HCT116 (cell line): ENCODE data around the gene RAMP3. TPM values are rescaled to one million over a fixed set of nuclear protein-coding genes. Genes with fewer than 3 reads are reported as not detected.

ENCODE experiments used
- ATAC-seq: fragments of 200-7000 bp; cut with Tn5 transposase; 2 replicates; pipeline ENCODE4 v1.9.1; 2020; ENCODE audit warnings: mild to moderate bottlenecking, moderate library complexity
- BruUV-seq: library from RNA; stranded (reverse); fragments of 400-500 nt; replicated peaks from 2 replicates; lab custom pipeline; 2021; lab: Mats Ljungman, UMichigan
- CTCF ChIA-PET: fragments of 300-600 bp; sonication (Branson Sonifier 250); formaldehyde crosslinking; loops from one replicate; lab custom pipeline; 2021; ENCODE audit warnings: antibody characterized with exemption; lab: Charles Lee
- POLR2A ChIA-PET: fragments of 300-600, 350-600 bp; sonication (Branson Sonifier 250); formaldehyde crosslinking; loops from one replicate; lab custom pipeline; 2021; ENCODE audit warnings: antibody characterized with exemption; lab: Charles Lee
- RAD21 ChIA-PET, 2 experiments: fragments of 300-600 bp; sonication (Branson Sonifier 250); formaldehyde crosslinking; loops; one replicate each; lab custom pipeline; 2023; ENCODE audit warnings: low total read pairs in 2 of 2; ENCODE audit not compliant: uncharacterized antibody in 2 of 2, unreplicated experiment in 2 of 2, low non-redundant PET in 1 of 2; lab: Charles Lee
- DNase-seq: peaks from one replicate; pipeline ENCODE4 v3.0.0-alpha.2; 2010; ENCODE audit warnings: low read depth, low spot score
- H2AFZ ChIP-seq: fragments of 200-600 bp; shearing (Covaris generic), sonication (generic); 2 replicates; pipeline ENCODE4 v1.6.1; 2017; ENCODE audit warnings: low read depth, mixed run types, mixed read lengths, antibody characterized with exemption, low read length; ENCODE audit not compliant: poor library complexity, severe bottlenecking
- H3K27ac ChIP-seq: 2 replicates; pipeline ENCODE4 v1.5.1; 2012; ENCODE audit warnings: low read depth, low read length
- H3K27me3 ChIP-seq: fragments of 200-600 bp; sonication (generic); 2 replicates; pipeline ENCODE4 v1.6.1; 2016; ENCODE audit warnings: mixed run types, low read length, mixed read lengths; ENCODE audit not compliant: insufficient read depth
- H3K36me3 ChIP-seq, 2 experiments: fragments of 200-500 bp in 1 of 2; fragments of 200-600 bp in 1 of 2; sonication (Bioruptor generic) in 1 of 2; sonication (generic) in 1 of 2; 2 replicates each; pipeline versions ENCODE4 v1.5.1 to v1.6.1; 2014 to 2016; ENCODE audit warnings: low read length in 2 of 2, inconsistent platforms in 1 of 2, mixed read lengths in 1 of 2, mixed run types in 1 of 2; ENCODE audit not compliant: insufficient read depth in 2 of 2, control insufficient read depth in 1 of 2
- H3K4me1 ChIP-seq, 2 experiments: fragments of 200-600 bp in 1 of 2; sonication (generic) in 1 of 2; 2 replicates each; pipeline versions ENCODE4 v1.5.1 to v1.6.1; 2012 to 2017; ENCODE audit warnings: low read length in 2 of 2, inconsistent platforms in 1 of 2, mild to moderate bottlenecking in 1 of 2, mixed read lengths in 1 of 2, mixed run types in 1 of 2, moderate library complexity in 1 of 2; ENCODE audit not compliant: insufficient read depth in 2 of 2, control insufficient read depth in 1 of 2
- H3K4me2 ChIP-seq: fragments of 200-600 bp; sonication (generic); 2 replicates; pipeline ENCODE4 v1.6.1; 2017; ENCODE audit warnings: mixed run types, low read length, mixed read lengths
- H3K4me3 ChIP-seq, 2 experiments: fragments of 200-600 bp in 1 of 2; sonication (generic) in 1 of 2; replicated peaks in 1 of 2; 2 replicates each; pipeline ENCODE4 v1.5.1; 2011 to 2016; ENCODE audit warnings: low read length in 2 of 2, control low read depth in 1 of 2, low read depth in 1 of 2, mild to moderate bottlenecking in 1 of 2, mixed read lengths in 1 of 2, mixed run types in 1 of 2
- H3K79me2 ChIP-seq: fragments of 200-600 bp; sonication (generic); 2 replicates; pipeline ENCODE4 v1.6.1; 2017; ENCODE audit warnings: mild to moderate bottlenecking, mixed run types, low read length, moderate library complexity, mixed read lengths; ENCODE audit not compliant: insufficient read depth
- H3K9ac ChIP-seq: fragments of 200-600 bp; sonication (generic); 2 replicates; pipeline ENCODE4 v1.6.1; 2016; ENCODE audit warnings: low read length, mixed read lengths
- H3K9me2 ChIP-seq: fragments of 200-600 bp; sonication (generic), shearing (Covaris generic); 2 replicates; pipeline ENCODE4 v1.6.1; 2017; ENCODE audit warnings: mixed run types, mild to moderate bottlenecking, moderate library complexity; ENCODE audit not compliant: insufficient read depth
- H3K9me3 ChIP-seq, 2 experiments: fragments of 200-500 bp in 1 of 2; fragments of 200-600 bp in 1 of 2; sonication (Bioruptor generic) in 1 of 2; sonication (generic) in 1 of 2; 2 replicates each; pipeline ENCODE4 v1.6.1; 2014 to 2017; ENCODE audit warnings: low read length in 2 of 2, mixed read lengths in 2 of 2, inconsistent platforms in 1 of 2, low read depth in 1 of 2, mild to moderate bottlenecking in 1 of 2, mixed run types in 1 of 2, moderate library complexity in 1 of 2; ENCODE audit not compliant: control insufficient read depth in 1 of 2, insufficient read depth in 1 of 2
- H4K20me1 ChIP-seq: fragments of 200-600 bp; sonication (generic), shearing (Covaris generic); 2 replicates; pipeline ENCODE4 v1.6.1; 2017; ENCODE audit warnings: mixed run types, mild to moderate bottlenecking, moderate library complexity; ENCODE audit not compliant: insufficient read depth
- CBX3 ChIP-seq: IDR thresholded peaks from 2 replicates; pipeline ENCODE4 v1.6.1; 2012; ENCODE audit warnings: low read depth
- EGR1 ChIP-seq: IDR thresholded peaks from 2 replicates; pipeline ENCODE4 v1.6.1; 2012; ENCODE audit warnings: low read depth
- ELF1 ChIP-seq: IDR thresholded peaks from 2 replicates; pipeline ENCODE4 v1.6.1; 2012; ENCODE audit warnings: low read depth, borderline replicate concordance
- RAD21 ChIP-seq: IDR thresholded peaks from 2 replicates; pipeline ENCODE4 v1.6.1; 2012; ENCODE audit warnings: low read depth, mild to moderate bottlenecking
- SIN3A ChIP-seq: IDR thresholded peaks from 2 replicates; pipeline ENCODE4 v1.6.1; 2012; ENCODE audit warnings: low read depth
- TCF7L2 ChIP-seq: IDR thresholded peaks from 2 replicates; pipeline ENCODE4 v1.7.0; 2011; ENCODE audit warnings: borderline replicate concordance, inconsistent platforms; ENCODE audit not compliant: insufficient read depth, insufficient read length; ENCODE audit errors: extremely low read depth
- YY1 ChIP-seq: IDR thresholded peaks from 2 replicates; pipeline ENCODE4 v1.6.1; 2011; ENCODE audit warnings: low read length, low read depth, moderate library complexity, mild to moderate bottlenecking; ENCODE audit not compliant: insufficient replicate concordance; ENCODE audit errors: extremely low read depth
- ZFX ChIP-seq: fragments of 450-650 bp; IDR thresholded peaks from 2 replicates; pipeline ENCODE4 v1.6.1; 2017
- ZNF274 ChIP-seq: fragments of 200-500 bp; sonication (Bioruptor generic); IDR thresholded peaks from 2 replicates; pipeline ENCODE4 v1.6.1; 2014; ENCODE audit warnings: mild to moderate bottlenecking, low read depth, low read length, inconsistent platforms
- intact Hi-C: fragments of 100-400 bp; cut with micrococcal nuclease; formaldehyde crosslinking; loops from 2 replicates; pipeline ENCODE4 v1.10.0; 2022
- total RNA-seq: library from RNA; stranded (reverse); gene quantifications from one replicate; pipeline ENCODE4 v1.2.1, GENCODE V29; 2021; ENCODE audit not compliant: unreplicated experiment
- TF ChIP-seq, protein P1 (sequence below): IDR thresholded peaks from 2 replicates; pipeline ENCODE4 v1.6.1; 2011; ENCODE audit warnings: mild to moderate bottlenecking, low read length, moderate library complexity; ENCODE audit not compliant: insufficient replicate concordance; ENCODE audit errors: extremely low read depth
- TF ChIP-seq, protein P2 (sequence below), 3 experiments: fragments of 200-600 bp in 1 of 3; sonication (generic) in 1 of 3; IDR thresholded peaks in 2 of 3; conservative IDR thresholded peaks in 1 of 3; 2 replicates each; pipeline ENCODE4 v1.5.1; 2012 to 2017; ENCODE audit warnings: low read depth in 2 of 3, low read length in 2 of 3, antibody characterized with exemption in 1 of 3, borderline replicate concordance in 1 of 3, control low read depth in 1 of 3, mild to moderate bottlenecking in 1 of 3, mixed read lengths in 1 of 3, mixed run types in 1 of 3, moderate library complexity in 1 of 3; ENCODE audit not compliant: insufficient read depth in 1 of 3

Gene RAMP3
- total RNA-seq, 1 experiment from 2014 or later: not detected

DNA sequence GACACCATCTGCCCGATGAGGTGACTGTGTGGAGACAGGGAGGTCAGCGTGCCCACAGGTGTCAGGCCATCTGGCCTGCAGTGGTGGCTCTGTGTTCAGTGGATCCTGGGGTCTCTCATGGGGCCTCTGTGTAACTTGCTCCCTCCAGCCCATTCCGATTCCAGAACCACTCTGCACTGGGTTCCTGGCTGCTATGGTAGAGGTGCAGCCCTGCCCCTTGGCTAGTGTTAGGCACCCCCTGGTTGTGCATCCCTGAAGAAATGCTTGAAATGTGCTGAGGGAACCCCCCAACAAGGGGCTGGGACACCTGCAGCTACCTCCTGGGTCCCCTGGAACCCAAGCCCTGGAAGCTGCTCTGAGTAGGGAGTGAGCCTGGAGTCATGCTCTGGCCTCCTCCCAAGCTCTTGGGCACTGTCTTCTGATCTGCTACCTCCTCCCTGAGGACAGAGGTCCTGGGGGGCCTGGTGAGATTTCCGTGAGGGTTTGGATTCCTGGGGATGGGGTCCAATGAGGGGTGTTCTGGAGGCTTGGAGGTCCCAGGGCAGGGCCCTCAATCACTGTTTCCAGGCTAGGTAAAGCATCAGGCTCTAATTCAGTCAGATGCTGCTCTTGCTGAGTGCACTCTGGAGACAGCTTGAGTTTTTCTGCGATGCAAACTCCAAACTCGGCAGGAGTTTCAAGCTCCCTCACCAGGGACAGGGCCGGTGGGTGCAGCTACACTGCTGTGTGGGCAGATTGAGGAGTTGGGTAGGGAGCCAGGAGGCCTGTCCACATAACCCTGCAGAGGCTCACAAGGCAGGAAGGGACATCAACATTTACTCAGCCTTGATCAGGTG, 27.7 kb downstream of the RAMP3 start:
- Histone ChIP-seq H3K79me2 (no peaks in the 10 kb centered on the region), H3K4me2 (no peak overlapping the region), H3K4me1 (no peaks in the 10 kb centered on the region), H2AFZ (no peak overlapping the region), H3K9me3 (no peaks in the 10 kb centered on the region), H3K27me3 (no peaks in the 10 kb centered on the region; the same call in 1 of the 2 replicates), H3K9me2 (no peaks in the 10 kb centered on the region), H3K9ac (no peak overlapping the region), H3K27ac (no peak overlapping the region), H3K4me3 (no peak overlapping the region), H3K36me3 (no peaks in the 10 kb centered on the region), H4K20me1 (no peaks in the 10 kb centered on the region)
- intact Hi-C loops: no loop called here
- no peak for ATAC-seq
- no peak for DNase-seq
- TF ChIP-seq RAD21 (no peak), YY1 (no peak), ZNF274 (no peak), EGR1 (no peak), CBX3 (no peak), TCF7L2 (no peak), SIN3A (no peak), ZFX (no peak), ELF1 (no peak)
- TF ChIP-seq, protein P1, sequence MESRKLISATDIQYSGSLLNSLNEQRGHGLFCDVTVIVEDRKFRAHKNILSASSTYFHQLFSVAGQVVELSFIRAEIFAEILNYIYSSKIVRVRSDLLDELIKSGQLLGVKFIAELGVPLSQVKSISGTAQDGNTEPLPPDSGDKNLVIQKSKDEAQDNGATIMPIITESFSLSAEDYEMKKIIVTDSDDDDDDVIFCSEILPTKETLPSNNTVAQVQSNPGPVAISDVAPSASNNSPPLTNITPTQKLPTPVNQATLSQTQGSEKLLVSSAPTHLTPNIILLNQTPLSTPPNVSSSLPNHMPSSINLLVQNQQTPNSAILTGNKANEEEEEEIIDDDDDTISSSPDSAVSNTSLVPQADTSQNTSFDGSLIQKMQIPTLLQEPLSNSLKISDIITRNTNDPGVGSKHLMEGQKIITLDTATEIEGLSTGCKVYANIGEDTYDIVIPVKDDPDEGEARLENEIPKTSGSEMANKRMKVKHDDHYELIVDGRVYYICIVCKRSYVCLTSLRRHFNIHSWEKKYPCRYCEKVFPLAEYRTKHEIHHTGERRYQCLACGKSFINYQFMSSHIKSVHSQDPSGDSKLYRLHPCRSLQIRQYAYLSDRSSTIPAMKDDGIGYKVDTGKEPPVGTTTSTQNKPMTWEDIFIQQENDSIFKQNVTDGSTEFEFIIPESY: no peak
- TF ChIP-seq, protein P2, sequence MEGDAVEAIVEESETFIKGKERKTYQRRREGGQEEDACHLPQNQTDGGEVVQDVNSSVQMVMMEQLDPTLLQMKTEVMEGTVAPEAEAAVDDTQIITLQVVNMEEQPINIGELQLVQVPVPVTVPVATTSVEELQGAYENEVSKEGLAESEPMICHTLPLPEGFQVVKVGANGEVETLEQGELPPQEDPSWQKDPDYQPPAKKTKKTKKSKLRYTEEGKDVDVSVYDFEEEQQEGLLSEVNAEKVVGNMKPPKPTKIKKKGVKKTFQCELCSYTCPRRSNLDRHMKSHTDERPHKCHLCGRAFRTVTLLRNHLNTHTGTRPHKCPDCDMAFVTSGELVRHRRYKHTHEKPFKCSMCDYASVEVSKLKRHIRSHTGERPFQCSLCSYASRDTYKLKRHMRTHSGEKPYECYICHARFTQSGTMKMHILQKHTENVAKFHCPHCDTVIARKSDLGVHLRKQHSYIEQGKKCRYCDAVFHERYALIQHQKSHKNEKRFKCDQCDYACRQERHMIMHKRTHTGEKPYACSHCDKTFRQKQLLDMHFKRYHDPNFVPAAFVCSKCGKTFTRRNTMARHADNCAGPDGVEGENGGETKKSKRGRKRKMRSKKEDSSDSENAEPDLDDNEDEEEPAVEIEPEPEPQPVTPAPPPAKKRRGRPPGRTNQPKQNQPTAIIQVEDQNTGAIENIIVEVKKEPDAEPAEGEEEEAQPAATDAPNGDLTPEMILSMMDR (IDR thresholded peaks at IDR 0.05 in 2 of 3, conservative IDR thresholded peaks at IDR 0.05 in 1 of 3; ENCODE audit: borderline replicate concordance in 1 of 3, insufficient read depth in 1 of 3, low read depth in 2 of 3, low read length in 2 of 3): no peak
- CTCF ChIA-PET: no interaction called here
- POLR2A ChIA-PET: no interaction called here
- RAD21 ChIA-PET: no interaction called here
- no TSS peak for BruUV-seq
